ENCODE results near the gene CD247. TPM values are rescaled to one million over a fixed set of nuclear protein-coding genes. Genes with fewer than 3 reads are reported as not detected.
A peak's percentile ranks its signal among the peaks of the same experiment; 100 is the strongest.

CD247 gene
- total RNA-seq, 1 donor from 2014 or later, result 1.3 TPM

DNA sequence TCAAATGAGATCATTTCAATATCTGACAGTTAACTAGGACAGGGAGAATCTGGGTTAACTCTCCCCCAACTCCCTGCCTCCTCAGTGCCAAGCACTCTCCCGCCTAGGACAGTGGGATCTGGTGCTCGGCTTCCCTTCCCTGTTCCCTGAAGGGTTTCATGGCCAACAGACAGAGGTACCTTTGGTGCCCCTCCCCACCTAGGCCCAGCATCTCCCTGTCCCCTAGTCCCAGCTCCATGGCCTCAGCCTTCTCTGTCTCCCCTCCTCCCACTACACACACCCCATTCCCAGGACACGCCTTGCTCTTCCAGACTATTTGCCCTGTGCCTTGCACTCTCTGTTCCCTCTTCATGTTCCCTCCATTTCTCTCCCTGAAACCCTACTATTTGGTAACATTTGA is 77.1 kb downstream of the CD247 start:
- peaks cover 21% of the 10 kb centered on the region for H3K27me3 Mint-ChIP-seq (ENCODE audit: insufficient read depth, low read depth)
- Histone ChIP-seq H2AFZ (replicated peaks) (no peak overlapping the region), H3K79me2 (ENCODE audit: low read depth) (no peaks in the 10 kb centered on the region), H3K9ac (no peak overlapping the region), H4K20me1 (ENCODE audit: low read depth) (no peaks in the 10 kb centered on the region), H3K4me1 (no peaks in the 10 kb centered on the region), H3K36me3 (no peaks in the 10 kb centered on the region), H3K4me3 (no peak overlapping the region), H3K9me3 (ENCODE audit: low read depth) (no peaks in the 10 kb centered on the region), H3K27ac (no peak overlapping the region), H3K4me2 (no peak overlapping the region), H3F3A (ENCODE audit: low read depth) (no peaks in the 10 kb centered on the region), H3K27me3 (peaks cover 32% of the 10 kb centered on the region)
- peaks cover 4% of the 10 kb centered on the region for H3K36me3 Mint-ChIP-seq
- no peak overlapping the region for H3K4me3 Mint-ChIP-seq
- H3K27ac Mint-ChIP-seq, result peak overlapping the region; percentile 9
- DNase-seq (ENCODE audit: low spot score), result no peak
- H3K4me1 Mint-ChIP-seq, result peaks cover 33% of the 10 kb centered on the region
- TF ChIP-seq EZH2phosphoT487 (IDR thresholded peaks at IDR 0.05) (no peak), EZH2 (IDR thresholded peaks at IDR 0.05) (no peak)
- TF ChIP-seq, protein P1, sequence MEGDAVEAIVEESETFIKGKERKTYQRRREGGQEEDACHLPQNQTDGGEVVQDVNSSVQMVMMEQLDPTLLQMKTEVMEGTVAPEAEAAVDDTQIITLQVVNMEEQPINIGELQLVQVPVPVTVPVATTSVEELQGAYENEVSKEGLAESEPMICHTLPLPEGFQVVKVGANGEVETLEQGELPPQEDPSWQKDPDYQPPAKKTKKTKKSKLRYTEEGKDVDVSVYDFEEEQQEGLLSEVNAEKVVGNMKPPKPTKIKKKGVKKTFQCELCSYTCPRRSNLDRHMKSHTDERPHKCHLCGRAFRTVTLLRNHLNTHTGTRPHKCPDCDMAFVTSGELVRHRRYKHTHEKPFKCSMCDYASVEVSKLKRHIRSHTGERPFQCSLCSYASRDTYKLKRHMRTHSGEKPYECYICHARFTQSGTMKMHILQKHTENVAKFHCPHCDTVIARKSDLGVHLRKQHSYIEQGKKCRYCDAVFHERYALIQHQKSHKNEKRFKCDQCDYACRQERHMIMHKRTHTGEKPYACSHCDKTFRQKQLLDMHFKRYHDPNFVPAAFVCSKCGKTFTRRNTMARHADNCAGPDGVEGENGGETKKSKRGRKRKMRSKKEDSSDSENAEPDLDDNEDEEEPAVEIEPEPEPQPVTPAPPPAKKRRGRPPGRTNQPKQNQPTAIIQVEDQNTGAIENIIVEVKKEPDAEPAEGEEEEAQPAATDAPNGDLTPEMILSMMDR (IDR thresholded peaks at IDR 0.05), result no peak
- H3K9me3 Mint-ChIP-seq, result peaks cover 9% of the 10 kb centered on the region

DNA sequence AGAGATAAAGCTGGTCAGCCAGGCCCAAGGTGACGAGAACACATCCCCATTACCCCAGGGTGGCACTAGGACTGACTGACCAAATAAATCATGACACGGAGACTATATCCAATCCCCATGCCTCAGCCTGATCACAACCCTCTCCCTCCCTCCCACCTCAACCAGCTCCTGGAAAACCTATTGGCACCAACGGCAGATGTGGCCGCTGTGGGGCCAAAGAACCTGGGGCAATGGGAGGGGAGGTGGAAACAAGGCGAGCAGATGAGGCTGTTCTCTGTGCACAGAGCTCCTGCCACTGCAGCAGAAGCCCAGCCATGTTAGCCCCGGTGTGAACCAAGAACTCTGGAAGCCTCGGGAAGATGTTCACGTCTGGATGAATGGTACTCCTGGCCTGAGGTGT is 77.6 kb downstream of the CD247 start:
- Histone ChIP-seq H3K4me3 (no peak overlapping the region), H3F3A (ENCODE audit: low read depth) (no peaks in the 10 kb centered on the region), H3K4me1 (no peaks in the 10 kb centered on the region), H3K27ac (no peak overlapping the region), H4K20me1 (ENCODE audit: low read depth) (no peaks in the 10 kb centered on the region), H3K27me3 (peaks cover 32% of the 10 kb centered on the region), H3K79me2 (ENCODE audit: low read depth) (no peaks in the 10 kb centered on the region), H3K36me3 (no peaks in the 10 kb centered on the region), H3K9ac (no peak overlapping the region), H3K4me2 (no peak overlapping the region), H3K9me3 (ENCODE audit: low read depth) (no peaks in the 10 kb centered on the region), H2AFZ (replicated peaks) (no peak overlapping the region)
- Mint-ChIP-seq H3K27ac (no peak overlapping the region), H3K4me1 (peaks cover 33% of the 10 kb centered on the region), H3K9me3 (peaks cover 13% of the 10 kb centered on the region), H3K27me3 (ENCODE audit: insufficient read depth, low read depth) (peaks cover 21% of the 10 kb centered on the region), H3K36me3 (peaks cover 4% of the 10 kb centered on the region), H3K4me3 (no peak overlapping the region)
- no peak for DNase-seq (ENCODE audit: low spot score)
- no peak for TF ChIP-seq EZH2 (IDR thresholded peaks at IDR 0.05)
- TF ChIP-seq, protein P1 (IDR thresholded peaks at IDR 0.05), result no peak
- no peak for TF ChIP-seq EZH2phosphoT487 (IDR thresholded peaks at IDR 0.05)

DNA sequence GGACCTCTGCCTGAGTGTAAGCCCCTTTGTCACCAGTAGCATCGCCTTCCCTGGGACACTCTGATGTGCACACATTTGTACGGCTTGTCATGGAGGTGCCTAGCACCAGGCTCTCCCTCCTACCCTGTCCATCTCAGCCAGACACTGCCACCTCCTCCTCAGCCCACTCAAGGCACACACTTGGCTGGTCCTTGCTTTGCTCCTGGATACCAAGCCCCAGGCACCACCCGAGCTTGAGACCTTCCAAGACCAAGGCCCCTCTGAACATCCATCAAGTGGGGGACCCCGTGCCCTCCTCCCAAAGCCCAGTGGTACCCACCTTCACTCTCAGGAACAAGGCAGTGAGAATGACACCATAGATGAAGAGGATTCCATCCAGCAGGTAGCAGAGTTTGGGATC is 78.0 kb downstream of the CD247 start:
- Histone ChIP-seq H3K9ac (no peak overlapping the region), H3K36me3 (no peaks in the 10 kb centered on the region), H4K20me1 (ENCODE audit: low read depth) (no peaks in the 10 kb centered on the region), H3K27me3 (peaks cover 32% of the 10 kb centered on the region), H3K4me1 (no peaks in the 10 kb centered on the region), H3K79me2 (ENCODE audit: low read depth) (no peaks in the 10 kb centered on the region), H3K4me3 (no peak overlapping the region), H3K27ac (no peak overlapping the region), H2AFZ (replicated peaks) (no peak overlapping the region), H3F3A (ENCODE audit: low read depth) (no peaks in the 10 kb centered on the region), H3K4me2 (no peak overlapping the region), H3K9me3 (ENCODE audit: low read depth) (no peaks in the 10 kb centered on the region)
- Mint-ChIP-seq H3K9me3 (peaks cover 18% of the 10 kb centered on the region), H3K27me3 (ENCODE audit: insufficient read depth, low read depth) (peaks cover 21% of the 10 kb centered on the region), H3K27ac (peak overlapping the region; percentile 48), H3K4me1 (peaks cover 33% of the 10 kb centered on the region), H3K4me3 (no peak overlapping the region), H3K36me3 (peaks cover 5% of the 10 kb centered on the region)
- DNase-seq (ENCODE audit: low spot score), result no peak
- TF ChIP-seq EZH2 (IDR thresholded peaks at IDR 0.05), result no peak
- no peak for TF ChIP-seq EZH2phosphoT487 (IDR thresholded peaks at IDR 0.05)
- TF ChIP-seq, protein P1 (IDR thresholded peaks at IDR 0.05), result no peak
